HG03575 (cell line): ENCODE data around the gene FAM180B.
"Not testable (repeated sequence)": the region's sequence is repeated elsewhere in the genome, so short reads cannot be mapped to it uniquely, and the experiment has no call there.

Experiments
- ATAC-seq: cut with Tn5 transposase; IDR thresholded peaks from one replicate; pipeline ENCODE4 v1.9.1; 2021; ENCODE audit not compliant: unreplicated experiment, insufficient number of reproducible peaks, low FRiP score; ENCODE audit errors: extremely low read depth

FAM180B gene, protein sequence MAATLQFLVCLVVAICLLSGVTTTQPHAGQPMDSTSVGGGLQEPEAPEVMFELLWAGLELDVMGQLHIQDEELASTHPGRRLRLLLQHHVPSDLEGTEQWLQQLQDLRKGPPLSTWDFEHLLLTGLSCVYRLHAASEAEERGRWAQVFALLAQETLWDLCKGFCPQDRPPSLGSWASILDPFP

GRCh38 chr11:47586098-47586855 lies at the start of gene FAM180B:
Gene FAM180B, plus strand, starts transcription at chr11:47586678. Its CDS starts 91 bp downstream, at chr11:47586769.
- ATAC-seq, result no peak

GRCh38 chr11:47536915-47537314 lies 49.6 kb upstream of the FAM180B start:
- no peak for ATAC-seq

DNA sequence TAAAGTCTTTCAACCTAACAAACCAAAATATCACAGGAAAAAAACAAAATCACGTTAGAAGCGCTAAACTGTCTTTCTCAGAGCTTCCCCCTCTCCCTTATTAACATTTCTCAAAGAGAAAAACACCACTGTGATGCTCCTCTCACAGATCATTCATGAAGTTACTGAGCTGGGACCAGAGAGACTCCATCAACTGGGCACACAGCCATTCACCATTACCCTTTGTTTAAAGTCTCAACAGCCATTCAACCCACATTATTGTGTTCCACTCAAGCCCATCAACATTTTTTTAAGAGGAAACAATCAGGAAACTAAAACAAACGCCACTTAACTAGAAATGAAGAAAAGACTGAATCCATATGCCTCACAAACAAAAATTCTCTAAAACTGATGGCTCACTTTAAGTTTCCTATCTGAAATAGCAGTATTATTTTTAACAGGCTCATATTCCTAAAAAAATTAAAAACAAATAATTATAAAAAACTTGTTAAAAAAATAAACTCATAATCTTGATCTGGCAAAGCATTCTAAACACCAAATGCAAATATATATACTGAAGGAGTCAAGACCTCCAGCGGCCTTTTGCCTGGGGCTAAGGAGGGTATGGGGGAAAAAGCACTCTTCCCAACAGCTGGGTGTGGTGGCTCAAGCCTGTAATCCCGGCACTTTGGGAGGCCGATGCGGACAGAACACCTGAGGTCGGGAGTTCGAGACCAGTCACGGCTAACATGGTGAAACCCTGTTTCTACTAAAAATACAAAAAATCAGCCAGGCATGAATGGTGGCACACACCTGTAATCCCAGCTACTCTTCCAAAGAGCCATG lies 47.5 kb upstream of the FAM180B start:
- no peak for ATAC-seq

- ATAC-seq, result no peak
Observed at GRCh38 chr11:47539681-47540039, 46.8 kb upstream of the FAM180B start.

DNA sequence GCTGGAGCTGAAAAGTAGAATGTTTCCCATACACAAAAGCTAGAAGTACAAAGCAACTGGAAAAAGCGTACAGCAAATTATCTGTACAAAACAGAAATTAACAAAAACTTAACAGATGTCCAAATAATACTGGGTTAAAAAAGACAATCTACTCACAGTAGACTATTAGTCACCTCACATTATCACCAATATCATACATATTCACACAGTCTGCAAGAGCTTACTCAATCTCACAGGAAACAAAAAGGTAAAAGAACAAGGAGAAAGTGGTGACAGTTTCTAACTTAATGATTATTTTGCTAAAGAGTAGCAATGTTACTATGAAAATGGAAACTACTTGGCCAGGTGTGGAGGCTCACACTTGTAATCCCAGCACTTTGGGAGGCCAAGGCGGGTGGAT lies 45.4 kb upstream of the FAM180B start:
- no peak for ATAC-seq

GRCh38 chr11:47545298-47545697 lies 41.2 kb upstream of the FAM180B start:
- no peak for ATAC-seq

- not testable (repeated sequence) for ATAC-seq
Observed at GRCh38 chr11:47546274-47546673, 40.2 kb upstream of the FAM180B start.

GRCh38 chr11:47550288-47551047 lies 36.0 kb upstream of the FAM180B start:
- no peak for ATAC-seq

GRCh38 chr11:47551086-47551485 lies 35.4 kb upstream of the FAM180B start:
- ATAC-seq, result no peak

GRCh38 chr11:47552056-47552565 lies 34.4 kb upstream of the FAM180B start:
- ATAC-seq, result no peak

- peak; percentile 44 for ATAC-seq
Observed at GRCh38 chr11:47552566-47553405, 33.7 kb upstream of the FAM180B start, which contains the start of gene CELF1. Gene CELF1, minus strand, starts transcription at chr11:47553132. Its CDS starts 53,609 bp downstream, at chr11:47499523.

- ATAC-seq, result no peak
Observed at GRCh38 chr11:47553406-47553743, 33.1 kb upstream of the FAM180B start.

DNA sequence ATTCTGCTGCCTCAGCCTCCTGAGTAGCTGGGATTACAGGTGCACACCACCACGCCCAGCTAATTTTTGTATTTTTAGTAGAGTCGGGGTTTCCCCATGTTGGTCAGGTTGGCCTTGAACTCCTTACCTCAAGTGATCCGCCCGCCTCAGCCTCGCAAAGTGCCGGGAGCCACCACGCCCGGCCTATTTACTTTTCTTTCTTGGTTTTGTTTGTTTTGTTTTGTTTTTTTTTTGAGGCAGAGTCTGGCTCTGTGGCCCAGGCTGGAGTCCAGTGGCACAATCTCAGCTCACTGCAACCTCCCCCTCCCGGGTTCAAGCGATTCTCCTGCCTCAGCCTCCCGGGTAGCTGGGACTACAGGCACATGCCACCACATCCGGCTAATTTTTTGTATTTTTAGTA lies 29.5 kb upstream of the FAM180B start:
- ATAC-seq, result not testable (repeated sequence)

GRCh38 chr11:47558695-47559094 lies 27.8 kb upstream of the FAM180B start:
- no peak for ATAC-seq

DNA sequence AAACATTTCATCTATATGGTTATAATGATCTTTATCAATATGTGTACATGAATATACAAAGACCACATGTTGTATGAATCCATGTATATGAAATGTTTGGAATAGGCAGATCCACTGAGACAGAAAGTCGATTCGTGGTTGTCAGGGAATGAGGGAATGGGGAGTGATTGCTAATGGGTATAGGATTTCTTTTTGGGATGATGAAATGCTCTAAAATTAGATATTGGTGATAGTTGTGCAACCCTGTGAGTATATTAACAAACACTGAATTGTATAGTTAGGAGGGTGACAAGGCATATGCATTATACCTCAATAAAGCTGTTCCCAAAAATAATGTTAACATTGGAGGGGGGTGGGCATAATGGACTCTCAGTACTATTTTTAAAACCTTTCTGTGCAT lies 26.1 kb upstream of the FAM180B start:
- ATAC-seq, result no peak

GRCh38 chr11:47562393-47562792 lies 24.1 kb upstream of the FAM180B start:
- not testable (repeated sequence) for ATAC-seq

DNA sequence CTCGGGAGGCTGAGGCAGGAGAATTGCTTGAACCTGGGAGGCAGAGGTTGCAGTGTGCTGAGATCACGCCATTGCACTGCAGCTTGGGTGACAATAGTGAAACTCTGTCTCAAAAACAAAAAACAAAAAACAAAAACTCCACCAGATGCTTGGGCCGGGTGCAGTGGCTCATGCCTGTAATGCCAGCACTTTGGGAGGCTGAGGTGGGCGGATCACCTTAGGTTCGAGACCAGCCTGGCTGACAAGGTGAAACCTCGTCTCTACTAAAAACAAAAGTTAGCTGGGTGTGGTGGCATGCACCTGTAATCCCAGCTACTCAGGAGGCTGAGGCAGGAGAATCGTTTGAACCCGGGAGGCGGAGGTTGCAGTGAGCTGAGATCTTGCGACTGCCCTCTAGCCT lies 22.1 kb upstream of the FAM180B start:
- ATAC-seq, result not testable (repeated sequence)

- ATAC-seq, result no peak
Observed at GRCh38 chr11:47564933-47565339, 21.5 kb upstream of the FAM180B start.
